ENCODE results near the gene ZNF341. TPM values are rescaled to one million over a fixed set of nuclear protein-coding genes. Genes with fewer than 3 reads are reported as not detected.

The ZNF341 gene
- total and polyA plus RNA-seq, 4 donors = 2.1 to 4.3 (median 3.4) TPM

DNA sequence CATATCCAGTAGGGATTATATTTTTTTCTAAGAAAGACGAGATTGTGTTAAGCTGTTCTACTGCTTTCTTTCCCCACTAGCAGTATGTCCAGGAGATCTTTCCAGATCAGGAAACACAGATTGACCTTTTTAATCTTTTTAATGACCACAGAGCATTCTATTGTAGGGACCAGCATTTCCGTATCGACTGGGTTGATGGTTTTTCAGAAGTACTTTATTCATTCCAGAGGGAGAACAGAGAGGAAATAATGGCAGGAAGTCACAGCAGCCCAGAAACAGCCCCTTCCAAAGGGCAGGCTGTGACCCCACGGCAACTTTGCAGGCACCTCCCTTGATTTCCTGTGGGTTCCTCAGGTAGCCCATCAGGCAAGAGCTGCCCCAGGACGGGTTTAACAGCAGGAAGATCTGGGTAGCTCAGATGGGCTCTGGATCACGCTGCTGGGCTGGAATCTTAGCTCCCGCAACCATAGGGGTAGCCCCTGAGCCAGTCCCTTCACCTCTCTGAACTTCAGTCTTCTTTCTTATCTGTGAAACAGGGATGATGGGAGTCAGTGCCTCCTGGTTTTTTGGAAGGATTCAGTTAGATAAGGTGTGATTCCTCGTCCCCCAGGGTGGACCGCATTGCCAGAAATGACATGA lies 55.6 kb downstream of the ZNF341 start:
- Histone ChIP-seq H3K27me3 (ENCODE audit: control insufficient read depth in 3 of 3, insufficient read depth in 3 of 3, low read length in 2 of 3) (no peaks in the 10 kb centered on the region), H3K4me3 (no peak overlapping the region), H3K4me1 (ENCODE audit: control insufficient read depth in 5 of 5, insufficient read depth in 5 of 5, low read length in 5 of 5) (peaks cover 0 to 16% (median 13%) of the 10 kb centered on the region in 5 donors), H3K9ac (ENCODE audit: insufficient read depth in 1 of 2, low read length in 2 of 2) (no peak overlapping the region), H3K27ac (ENCODE audit: low read depth in 1 of 2, low read length in 1 of 2) (peak overlapping the region in 1 of 2 donors; percentile 76), H3K9me3 (ENCODE audit: control insufficient read depth in 4 of 4, insufficient read depth in 3 of 4, low read length in 3 of 4) (no peaks in the 10 kb centered on the region), H3K36me3 (ENCODE audit: control insufficient read depth in 4 of 4, insufficient read depth in 4 of 4, low read length in 4 of 4) (peaks cover 0 to 6% (median 0%) of the 10 kb centered on the region in 4 donors)
- TF ChIP-seq, protein P1, sequence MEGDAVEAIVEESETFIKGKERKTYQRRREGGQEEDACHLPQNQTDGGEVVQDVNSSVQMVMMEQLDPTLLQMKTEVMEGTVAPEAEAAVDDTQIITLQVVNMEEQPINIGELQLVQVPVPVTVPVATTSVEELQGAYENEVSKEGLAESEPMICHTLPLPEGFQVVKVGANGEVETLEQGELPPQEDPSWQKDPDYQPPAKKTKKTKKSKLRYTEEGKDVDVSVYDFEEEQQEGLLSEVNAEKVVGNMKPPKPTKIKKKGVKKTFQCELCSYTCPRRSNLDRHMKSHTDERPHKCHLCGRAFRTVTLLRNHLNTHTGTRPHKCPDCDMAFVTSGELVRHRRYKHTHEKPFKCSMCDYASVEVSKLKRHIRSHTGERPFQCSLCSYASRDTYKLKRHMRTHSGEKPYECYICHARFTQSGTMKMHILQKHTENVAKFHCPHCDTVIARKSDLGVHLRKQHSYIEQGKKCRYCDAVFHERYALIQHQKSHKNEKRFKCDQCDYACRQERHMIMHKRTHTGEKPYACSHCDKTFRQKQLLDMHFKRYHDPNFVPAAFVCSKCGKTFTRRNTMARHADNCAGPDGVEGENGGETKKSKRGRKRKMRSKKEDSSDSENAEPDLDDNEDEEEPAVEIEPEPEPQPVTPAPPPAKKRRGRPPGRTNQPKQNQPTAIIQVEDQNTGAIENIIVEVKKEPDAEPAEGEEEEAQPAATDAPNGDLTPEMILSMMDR (IDR thresholded peaks at IDR 0.05; ENCODE audit: control extremely low read depth, extremely low read depth) = no peak
- 56 to 58% methylated on average over 9 of the region's 9 CpGs for WGBS, 2 donors
- DNase-seq (no peak), ATAC-seq (ENCODE audit: insufficient read depth, low FRiP score) (no peak)

DNA sequence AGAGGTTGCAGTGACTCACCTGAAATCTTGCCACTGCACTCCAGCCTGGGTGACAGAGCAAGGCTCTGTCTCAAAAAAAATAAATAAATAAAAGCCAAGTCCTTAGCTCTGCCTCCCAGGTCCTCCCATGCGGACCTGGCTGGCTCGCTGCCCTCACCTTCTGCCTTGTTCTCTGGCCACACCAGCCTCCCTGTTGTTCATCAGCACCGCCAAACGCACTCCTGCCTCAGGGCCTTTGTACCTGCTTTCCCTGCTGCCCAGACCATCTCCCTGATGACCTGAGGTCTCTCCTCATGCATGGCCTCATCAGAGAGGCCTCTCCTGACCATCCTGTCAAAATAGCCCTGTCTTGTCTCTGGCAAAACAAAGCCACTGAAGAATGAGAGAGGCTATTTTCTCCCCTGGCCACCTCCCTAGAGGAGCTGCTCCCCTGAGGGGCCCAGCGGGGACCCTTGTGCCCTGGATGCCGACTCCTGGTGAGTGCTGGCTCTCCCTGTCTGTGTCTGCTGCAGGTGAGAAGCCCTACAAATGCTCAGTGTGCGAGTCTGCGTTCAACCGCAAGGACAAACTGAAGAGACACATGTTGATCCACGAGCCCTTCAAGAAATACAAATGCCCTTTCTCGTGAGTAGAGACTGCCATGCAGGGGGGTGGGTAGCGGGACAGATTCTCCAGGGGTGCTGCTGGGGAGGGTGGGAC lies 56.7 kb downstream of the ZNF341 start:
- TF ChIP-seq, protein P1 (IDR thresholded peaks at IDR 0.05; ENCODE audit: control extremely low read depth, extremely low read depth) = no peak
- Histone ChIP-seq H3K27me3 (ENCODE audit: control insufficient read depth in 3 of 3, insufficient read depth in 3 of 3, low read length in 2 of 3) (no peaks in the 10 kb centered on the region), H3K4me3 (no peak overlapping the region), H3K9ac (ENCODE audit: insufficient read depth in 1 of 2, low read length in 2 of 2) (no peak overlapping the region), H3K27ac (ENCODE audit: low read depth in 1 of 2, low read length in 1 of 2) (peak overlapping the region in 1 of 2 donors; percentile 3), H3K4me1 (ENCODE audit: control insufficient read depth in 5 of 5, insufficient read depth in 5 of 5, low read length in 5 of 5) (peaks cover 0 to 21% (median 14%) of the 10 kb centered on the region in 5 donors), H3K9me3 (ENCODE audit: control insufficient read depth in 4 of 4, insufficient read depth in 3 of 4, low read length in 3 of 4) (no peaks in the 10 kb centered on the region), H3K36me3 (ENCODE audit: control insufficient read depth in 4 of 4, insufficient read depth in 4 of 4, low read length in 4 of 4) (peaks cover 0 to 6% (median 0%) of the 10 kb centered on the region in 4 donors)
- DNase-seq (no peak), ATAC-seq (ENCODE audit: insufficient read depth, low FRiP score) (no peak)
- 88 to 97% methylated on average over 12 of the region's 12 CpGs for WGBS, 2 donors

DNA sequence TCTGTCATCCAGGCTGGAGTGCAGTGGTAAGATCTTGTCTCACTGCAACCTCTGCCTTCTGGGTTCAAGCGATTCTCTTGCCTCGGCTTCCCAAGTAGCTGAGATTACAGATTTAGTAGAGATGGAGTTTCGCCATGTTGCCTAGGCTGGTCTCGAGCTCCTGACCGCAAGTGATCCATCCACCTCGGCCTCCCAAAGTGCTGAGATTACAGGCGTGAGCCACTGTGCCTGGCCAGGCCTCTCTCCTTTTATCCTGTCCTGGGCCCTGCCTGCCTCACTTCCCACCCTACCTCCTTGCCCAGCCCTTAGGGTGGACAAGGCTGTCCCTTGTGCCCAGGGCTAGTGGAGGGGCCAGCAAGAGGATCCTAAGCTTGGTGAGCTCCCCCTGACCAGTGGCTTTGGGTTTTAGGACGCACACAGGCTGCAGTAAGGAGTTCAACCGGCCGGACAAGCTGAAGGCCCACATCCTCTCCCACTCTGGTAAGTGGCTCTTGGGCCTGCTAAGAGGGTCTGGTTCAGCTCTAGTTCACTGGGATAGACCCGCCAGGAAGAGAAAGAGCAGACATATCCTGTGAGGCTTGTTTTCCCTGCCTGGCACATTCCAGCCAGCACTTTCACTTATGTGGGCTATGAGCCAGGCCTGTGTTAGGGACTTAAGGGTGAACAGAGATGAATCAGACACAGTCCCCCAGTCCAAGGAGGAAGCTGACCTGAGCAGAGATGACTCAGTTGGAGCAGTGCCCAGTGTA lies 57.5 kb downstream of the ZNF341 start:
- Histone ChIP-seq H3K36me3 (ENCODE audit: control insufficient read depth in 4 of 4, insufficient read depth in 4 of 4, low read length in 4 of 4) (peaks cover 0 to 5% (median 0%) of the 10 kb centered on the region in 4 donors), H3K27me3 (ENCODE audit: control insufficient read depth in 3 of 3, insufficient read depth in 3 of 3, low read length in 2 of 3) (no peaks in the 10 kb centered on the region), H3K9me3 (ENCODE audit: control insufficient read depth in 4 of 4, insufficient read depth in 3 of 4, low read length in 3 of 4) (no peaks in the 10 kb centered on the region), H3K4me3 (no peak overlapping the region), H3K27ac (ENCODE audit: low read depth in 1 of 2, low read length in 1 of 2) (peak overlapping the region; percentile 57 to 91), H3K9ac (ENCODE audit: insufficient read depth in 1 of 2, low read length in 2 of 2) (peak overlapping the region in 1 of 2 donors; percentile 42), H3K4me1 (ENCODE audit: control insufficient read depth in 5 of 5, insufficient read depth in 5 of 5, low read length in 5 of 5) (peaks cover 0 to 21% (median 14%) of the 10 kb centered on the region in 5 donors)
- DNase-seq (peak; percentile 84 to 93 (median 86)), ATAC-seq (ENCODE audit: insufficient read depth, low FRiP score) (peak; percentile 78)
- TF ChIP-seq, protein P1 (IDR thresholded peaks at IDR 0.05; ENCODE audit: control extremely low read depth, extremely low read depth) = no peak
- WGBS, 2 donors = 68 to 89% methylated on average over 11 of the region's 11 CpGs

Data from lung (tissue), 12 donors.